Esophagus muscularis mucosa (tissue), 4 donors: ENCODE results near the gene SPRED1.

ENCODE experiments used
- CTCF ChIP-seq, 3 experiments: fragments of 200-600 bp in 2 of 3; fragments of 450-650 bp in 1 of 3; sonication (generic) in 2 of 3; IDR thresholded peaks; one replicate each; pipeline ENCODE4 v1.5.1; 2017 to 2019; ENCODE audit warnings: antibody characterized with exemption in 3 of 3, mild to moderate bottlenecking in 2 of 3, moderate library complexity in 1 of 3
- EP300 ChIP-seq: sonication (generic); formaldehyde crosslinking; IDR thresholded peaks from one replicate; pipeline ENCODE4 v1.6.1; 2017; ENCODE audit warnings: antibody characterized with exemption
- POLR2AphosphoS5 ChIP-seq, 2 donors: sonication (generic); formaldehyde crosslinking; IDR thresholded peaks; one replicate each; pipeline ENCODE4 v1.6.1; 2017; ENCODE audit warnings: antibody characterized with exemption in 2 of 2

- TF ChIP-seq POLR2AphosphoS5 (IDR thresholded peaks at IDR 0.05), result no peak
- TF ChIP-seq CTCF (IDR thresholded peaks at IDR 0.05), result no peak
- no peak for TF ChIP-seq EP300
Observed at GRCh38 chr15:38274135-38274534, 21.5 kb downstream of the SPRED1 start.
